ENCODE measurements around the gene RAB13.

RAB13 gene

GRCh38 chr1:153968408-153968807 lies 17.7 kb downstream of the RAB13 start:
- H2AFZ ChIP-seq (ENCODE audit: low read depth, low read length): peak overlapping the region; percentile 85; the same call in 1 of the 2 replicates
- H4K20me1 ChIP-seq (ENCODE audit: insufficient read depth, low read length): no peaks in the 10 kb centered on the region
- peaks cover 46% of the 10 kb centered on the region for H3K79me2 ChIP-seq (ENCODE audit: insufficient read depth, low read length)
- H3K4me2 ChIP-seq (ENCODE audit: insufficient read depth, low read length): peak overlapping the region; percentile 93
- peaks cover 3% of the 10 kb centered on the region for H3K36me3 ChIP-seq (ENCODE audit: insufficient read depth, low read length)
- TF ChIP-seq CTCF (IDR thresholded peaks at IDR 0.05; ENCODE audit: borderline replicate concordance, extremely low read depth, low read length, poor library complexity, severe bottlenecking) (no peak), EZH2 (IDR thresholded peaks at IDR 0.05; ENCODE audit: borderline replicate concordance, low read depth, low read length, severe bottlenecking) (no peak)
- no peak for ATAC-seq (ENCODE audit: insufficient read depth, low read depth)
- H3K9ac ChIP-seq (ENCODE audit: low read depth, low read length): peak overlapping the region; percentile 69
- peak overlapping the region; percentile 65 to 81; a peak in 3 of 4 replicates for H3K4me3 ChIP-seq (ENCODE audit: low read depth in 1 of 2, low read length in 2 of 2)
- DNase-seq: no peak
- H3K27ac ChIP-seq (ENCODE audit: low read length): peak overlapping the region; percentile 92
- H3K27me3 ChIP-seq (ENCODE audit: insufficient read depth, low read length, poor library complexity): no peaks in the 10 kb centered on the region
- H3K4me1 ChIP-seq (ENCODE audit: insufficient read depth, low read length): peaks cover 64% of the 10 kb centered on the region
- no peaks in the 10 kb centered on the region for H3K9me3 ChIP-seq (ENCODE audit: insufficient read depth, low read length, severe bottlenecking)

GRCh38 chr1:153968000-153968363 lies 18.2 kb downstream of the RAB13 start:
- ATAC-seq (ENCODE audit: insufficient read depth, low read depth): no peak
- H3K79me2 ChIP-seq (ENCODE audit: insufficient read depth, low read length): peaks cover 50% of the 10 kb centered on the region

GRCh38 chr1:153967107-153967999 lies 18.8 kb downstream of the RAB13 start, which contains the start of gene CREB3L4:
TSS of gene CREB3L4 (plus strand) at chr1:153967902. CDS start at chr1:153968526, 624 bp downstream.
- H3K27ac ChIP-seq (ENCODE audit: low read length): peak within 1 kb of the TSS; percentile 92
- DNase-seq (peak; percentile 95), ATAC-seq (ENCODE audit: insufficient read depth, low read depth) (peak; percentile 88)
- H3K9me3 ChIP-seq (ENCODE audit: insufficient read depth, low read length, severe bottlenecking): no peaks in the 10 kb centered on the region
- TF ChIP-seq CTCF (IDR thresholded peaks at IDR 0.05; ENCODE audit: borderline replicate concordance, extremely low read depth, low read length, poor library complexity, severe bottlenecking): peak; percentile 72
- no peak for TF ChIP-seq EZH2 (IDR thresholded peaks at IDR 0.05; ENCODE audit: borderline replicate concordance, low read depth, low read length, severe bottlenecking)
- H2AFZ ChIP-seq (ENCODE audit: low read depth, low read length): peak within 1 kb of the TSS; percentile 85
- peak within 1 kb of the TSS; percentile 65 to 81 for H3K4me3 ChIP-seq (ENCODE audit: low read depth in 1 of 2, low read length in 2 of 2)
- H3K4me2 ChIP-seq (ENCODE audit: insufficient read depth, low read length): peak within 1 kb of the TSS; percentile 93
- peaks cover 56% of the 10 kb centered on the region for H3K79me2 ChIP-seq (ENCODE audit: insufficient read depth, low read length)
- H3K27me3 ChIP-seq (ENCODE audit: insufficient read depth, low read length, poor library complexity): no peaks in the 10 kb centered on the region
- no peaks in the 10 kb centered on the region; the same call in 1 of the 2 replicates for H3K36me3 ChIP-seq (ENCODE audit: insufficient read depth, low read length)
- peaks cover 65% of the 10 kb centered on the region for H3K4me1 ChIP-seq (ENCODE audit: insufficient read depth, low read length)
- peak within 1 kb of the TSS; percentile 69 for H3K9ac ChIP-seq (ENCODE audit: low read depth, low read length)
- H4K20me1 ChIP-seq (ENCODE audit: insufficient read depth, low read length): no peaks in the 10 kb centered on the region

More at GRCh38 chr1:153968000-153968363, 18.2 kb downstream of the RAB13 start:
- DNase-seq: no peak
- peak overlapping the region; percentile 92 for H3K27ac ChIP-seq (ENCODE audit: low read length)
- no peaks in the 10 kb centered on the region; the same call in 1 of the 2 replicates for H3K36me3 ChIP-seq (ENCODE audit: insufficient read depth, low read length)
- H2AFZ ChIP-seq (ENCODE audit: low read depth, low read length): peak overlapping the region; percentile 85
- H3K4me1 ChIP-seq (ENCODE audit: insufficient read depth, low read length): peaks cover 64% of the 10 kb centered on the region
- peak overlapping the region; percentile 93 for H3K4me2 ChIP-seq (ENCODE audit: insufficient read depth, low read length)
- peak overlapping the region; percentile 65 to 81 for H3K4me3 ChIP-seq (ENCODE audit: low read depth in 1 of 2, low read length in 2 of 2)
- TF ChIP-seq EZH2 (IDR thresholded peaks at IDR 0.05; ENCODE audit: borderline replicate concordance, low read depth, low read length, severe bottlenecking) (no peak), CTCF (IDR thresholded peaks at IDR 0.05; ENCODE audit: borderline replicate concordance, extremely low read depth, low read length, poor library complexity, severe bottlenecking) (no peak)
- no peaks in the 10 kb centered on the region for H3K27me3 ChIP-seq (ENCODE audit: insufficient read depth, low read length, poor library complexity)
- H3K9me3 ChIP-seq (ENCODE audit: insufficient read depth, low read length, severe bottlenecking): no peaks in the 10 kb centered on the region
- H4K20me1 ChIP-seq (ENCODE audit: insufficient read depth, low read length): no peaks in the 10 kb centered on the region
- peak overlapping the region; percentile 69 for H3K9ac ChIP-seq (ENCODE audit: low read depth, low read length)

All from DND-41 (cell line).